Stimulated activated naive CD8-positive, alpha-beta T cell treated with anti-CD3 and anti-CD28 coated beads, Interleukin-15, Interleukin-2, amounts not matched to agents 100 ng/mL and 50 ng/mL, for 24 hours (primary cell): ENCODE data around the gene APEH.
"Not testable (repeated sequence)": the region's sequence is repeated elsewhere in the genome, so short reads cannot be mapped to it uniquely, and the experiment has no call there.

Source experiments
- H3K27ac Mint-ChIP-seq: one replicate; pipeline ENCODE4 v1.8.0; 2021; ENCODE audit warnings: mild to moderate bottlenecking, mixed read lengths
- H3K27me3 Mint-ChIP-seq: one replicate; pipeline ENCODE4 v1.8.0; 2021; ENCODE audit warnings: mixed read lengths
- H3K36me3 Mint-ChIP-seq: one replicate; pipeline ENCODE4 v1.8.0; 2021; ENCODE audit warnings: low read depth, mixed read lengths
- H3K4me1 Mint-ChIP-seq: one replicate; pipeline ENCODE4 v1.8.0; 2021; ENCODE audit warnings: low read depth, mixed read lengths
- H3K4me3 Mint-ChIP-seq: one replicate; pipeline ENCODE4 v1.8.0; 2021; ENCODE audit warnings: mild to moderate bottlenecking, mixed read lengths
- H3K9me3 Mint-ChIP-seq: one replicate; pipeline ENCODE4 v1.8.0; 2021; ENCODE audit warnings: mixed read lengths

APEH gene

DNA sequence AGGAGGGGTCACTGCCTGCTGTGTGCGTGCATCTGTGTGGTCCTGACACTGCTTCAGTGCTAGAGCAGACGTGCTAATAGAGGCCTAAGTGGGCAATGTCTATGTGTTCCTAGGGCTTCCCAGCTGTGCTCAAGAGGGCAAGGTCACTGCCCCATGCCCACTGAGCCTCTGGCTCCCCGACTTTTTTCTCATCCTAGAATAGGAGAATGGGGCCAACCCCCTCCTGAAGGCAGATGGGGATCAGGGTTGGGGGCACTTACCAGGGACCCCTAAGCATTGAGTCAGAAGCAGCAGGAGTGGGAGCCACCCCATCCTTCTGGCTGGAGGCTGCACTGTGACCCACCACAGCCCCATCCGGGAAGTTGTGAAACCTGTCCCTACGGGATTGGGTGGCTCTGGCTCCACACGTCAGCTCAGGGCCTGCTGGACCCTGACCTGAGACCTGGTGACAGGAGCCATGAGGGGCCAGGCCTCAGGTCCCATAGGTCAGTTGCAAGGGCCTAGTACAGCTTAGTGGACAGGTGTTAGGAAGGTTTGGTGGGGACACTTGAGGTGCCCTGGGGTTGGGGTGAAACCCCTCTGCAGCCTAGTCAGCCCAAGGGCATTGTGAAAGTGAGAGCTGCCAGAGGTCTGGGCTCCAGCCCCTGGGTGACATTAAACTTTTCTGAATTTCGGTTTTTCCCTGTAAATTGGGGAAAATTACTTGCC lies 14.3 kb downstream of the APEH start:
- Mint-ChIP-seq H3K27ac (peak overlapping the region; percentile 95), H3K4me3 (peak overlapping the region; percentile 96), H3K4me1 (peaks cover 44% of the 10 kb centered on the region)
- not testable (repeated sequence) for H3K9me3 Mint-ChIP-seq, H3K36me3 Mint-ChIP-seq, H3K27me3 Mint-ChIP-seq

DNA sequence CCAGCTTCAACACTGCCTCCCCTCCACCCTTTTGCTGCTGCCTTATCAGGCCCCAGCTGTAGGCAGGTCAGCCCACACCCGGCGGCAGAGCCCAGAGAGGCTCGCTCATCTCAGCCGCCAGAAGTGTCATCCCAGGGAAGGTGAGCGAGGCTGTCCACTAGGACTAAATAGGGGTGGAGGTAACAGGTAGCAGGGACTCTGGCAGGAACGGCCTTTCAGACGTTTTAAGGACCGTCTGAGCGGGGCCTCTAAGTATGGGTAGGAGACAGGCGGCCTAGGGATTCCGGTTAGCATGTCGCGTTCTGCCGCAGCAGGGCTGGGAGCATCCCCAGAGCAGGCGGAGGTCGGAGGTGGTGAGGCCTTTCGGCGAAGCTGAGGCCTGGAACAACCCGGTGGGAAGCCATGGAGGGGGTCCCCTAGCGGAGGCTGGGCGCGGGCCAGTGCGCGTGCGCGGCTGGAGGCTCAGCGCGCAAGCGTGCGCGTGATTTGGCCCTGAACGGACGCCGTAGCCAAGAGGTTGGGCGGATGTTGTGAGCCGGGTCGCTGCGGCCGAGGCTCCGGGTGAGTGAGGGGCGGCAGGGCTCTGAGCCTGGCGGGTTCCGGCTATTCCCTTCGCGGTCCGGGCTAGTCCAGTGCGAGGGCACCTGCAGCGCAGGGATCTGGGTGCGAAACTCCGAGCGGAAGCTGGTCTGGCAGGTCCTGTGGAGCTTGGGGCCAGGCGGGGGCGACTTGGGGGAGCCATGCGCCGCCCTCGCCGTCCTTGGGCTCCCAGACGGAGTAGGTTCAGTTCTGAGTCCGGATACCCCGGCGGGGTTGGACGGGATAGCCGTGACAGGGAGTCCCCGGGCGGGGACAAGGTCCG lies 15.1 kb downstream of the APEH start, which contains the start of the genes MST1 and RNF123:
Gene MST1 (minus strand): TSS at position 429 of the 862 bp plus-strand sequence. CDS start 783 bp downstream, outside the sequence.
Gene RNF123 (plus strand): TSS at position 512 of the 862 bp plus-strand sequence. CDS start 1,609 bp downstream, outside the sequence.
- Mint-ChIP-seq H3K27ac (peak within 1 kb of the TSS; percentile 95), H3K4me1 (peaks cover 48% of the 10 kb centered on the region), H3K9me3 (no peaks in the 10 kb centered on the region), H3K4me3 (peak within 1 kb of the TSS; percentile 96), H3K27me3 (no peaks in the 10 kb centered on the region), H3K36me3 (no peaks in the 10 kb centered on the region)

DNA sequence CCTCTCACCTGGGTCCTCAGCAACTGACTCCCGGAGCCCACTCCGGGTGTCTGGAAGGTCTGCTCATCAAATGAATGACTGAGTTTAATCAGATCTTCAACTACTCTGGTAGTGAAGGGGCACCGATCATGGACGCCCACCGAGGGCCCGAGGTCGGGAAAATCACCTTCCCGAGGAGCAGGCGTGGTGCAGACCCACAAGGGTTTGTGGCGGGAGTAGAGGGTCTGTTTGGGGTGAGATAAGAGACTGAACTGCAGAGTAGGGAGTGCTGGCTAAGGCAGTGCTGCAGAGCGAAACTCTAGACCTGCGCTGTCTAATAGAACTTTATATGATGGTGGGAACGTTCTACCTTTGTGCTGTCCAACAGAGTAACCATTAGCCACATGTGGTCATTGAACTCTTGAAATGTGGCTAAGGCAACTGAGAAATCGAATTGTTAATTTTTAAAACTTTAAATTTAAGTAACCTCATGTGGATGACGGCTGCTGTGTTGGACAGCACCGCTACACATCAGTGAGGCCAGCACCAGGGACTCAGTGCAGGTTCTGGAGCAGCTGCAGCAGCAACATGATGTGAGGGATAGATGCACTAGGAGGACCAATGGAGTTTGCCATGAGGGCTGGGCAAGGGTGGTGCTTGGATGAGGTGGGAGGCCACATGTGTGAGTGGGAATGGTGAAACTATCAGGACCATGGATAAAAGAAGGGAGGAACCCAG lies 15.9 kb downstream of the APEH start:
- Mint-ChIP-seq H3K27ac (peak overlapping the region; percentile 95), H3K4me1 (peaks cover 48% of the 10 kb centered on the region), H3K4me3 (peak overlapping the region; percentile 96)
- H3K9me3 Mint-ChIP-seq, H3K36me3 Mint-ChIP-seq, H3K27me3 Mint-ChIP-seq: not testable (repeated sequence)

DNA sequence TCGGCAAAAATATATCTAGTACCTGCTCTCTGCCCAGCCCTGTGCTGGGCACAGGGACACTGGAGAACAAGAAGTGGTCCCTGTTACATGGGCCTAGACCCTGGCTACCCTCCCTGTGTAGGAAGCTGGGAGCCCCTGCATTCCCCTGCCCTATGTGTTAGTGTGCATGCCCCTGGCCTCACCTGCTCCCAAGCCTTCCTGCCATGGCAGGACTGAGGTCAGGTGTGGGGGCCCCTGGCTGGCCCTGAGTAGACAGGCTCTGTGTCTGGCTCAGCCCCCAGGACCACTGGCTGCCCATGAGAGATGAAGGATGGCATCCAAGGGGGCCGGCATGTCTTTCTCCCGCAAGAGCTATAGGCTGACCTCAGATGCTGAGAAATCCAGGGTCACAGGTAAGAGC lies 16.7 kb downstream of the APEH start:
- H3K9me3 Mint-ChIP-seq, H3K27me3 Mint-ChIP-seq, H3K36me3 Mint-ChIP-seq: not testable (repeated sequence)
- Mint-ChIP-seq H3K4me1 (peaks cover 45% of the 10 kb centered on the region), H3K4me3 (peak overlapping the region; percentile 96), H3K27ac (peak overlapping the region; percentile 95)

DNA sequence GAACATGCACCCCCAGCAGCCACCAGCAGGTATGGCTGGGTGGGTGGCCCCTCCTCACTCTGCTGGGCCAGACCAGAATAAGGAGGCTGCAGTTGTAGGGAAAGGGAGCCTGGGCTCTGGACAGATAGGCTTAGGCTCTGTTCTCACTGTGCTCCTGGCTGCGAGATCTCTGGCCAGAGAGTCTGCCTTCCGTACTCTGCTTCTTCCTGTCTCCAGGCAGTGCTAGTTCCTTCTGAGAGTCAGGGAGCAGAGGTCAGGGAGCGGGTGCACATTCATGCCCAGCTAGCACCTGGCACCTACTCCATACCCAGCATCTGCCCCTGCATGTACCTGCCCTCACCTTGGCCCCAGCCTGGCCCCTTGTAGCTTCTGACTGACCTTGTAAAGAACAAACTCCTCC lies 17.3 kb downstream of the APEH start:
- H3K4me1 Mint-ChIP-seq: peaks cover 45% of the 10 kb centered on the region
- not testable (repeated sequence) for H3K27me3 Mint-ChIP-seq, H3K9me3 Mint-ChIP-seq, H3K27ac Mint-ChIP-seq, H3K4me3 Mint-ChIP-seq, H3K36me3 Mint-ChIP-seq

DNA sequence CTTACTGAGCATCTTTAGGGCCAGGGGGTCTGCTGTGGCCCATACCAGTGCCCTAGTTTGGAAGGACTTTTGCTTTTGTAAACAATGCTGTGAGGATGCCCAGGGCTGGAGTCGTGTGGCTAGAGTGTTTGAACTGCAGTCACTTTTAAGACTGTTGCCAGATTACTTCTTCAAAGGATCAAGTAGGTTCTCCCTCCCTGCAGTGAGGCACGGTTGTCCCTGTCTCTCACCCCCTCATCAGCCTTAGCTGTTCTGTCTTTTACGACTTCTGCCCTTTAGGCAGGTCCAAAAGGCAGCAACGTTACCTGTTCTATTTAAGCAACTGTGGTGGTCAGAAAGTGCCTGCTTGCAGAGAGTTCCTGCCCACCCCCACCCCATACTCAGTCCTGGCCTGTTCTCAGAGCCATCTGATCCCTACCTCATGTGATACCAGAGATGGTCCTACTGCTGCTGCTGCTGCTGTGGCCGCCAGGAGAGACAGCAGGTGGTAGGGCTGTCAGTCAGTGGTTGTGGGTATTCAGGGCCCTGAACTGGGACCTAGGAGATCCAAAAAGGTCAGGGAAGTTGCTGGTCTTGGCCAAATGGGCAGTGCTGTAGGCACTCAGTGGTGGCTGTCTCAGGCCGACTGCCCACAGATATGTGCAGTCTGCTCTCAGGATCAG lies 20.4 kb downstream of the APEH start:
- peaks cover 26% of the 10 kb centered on the region for H3K4me1 Mint-ChIP-seq
- H3K4me3 Mint-ChIP-seq, H3K36me3 Mint-ChIP-seq, H3K27ac Mint-ChIP-seq, H3K27me3 Mint-ChIP-seq, H3K9me3 Mint-ChIP-seq: not testable (repeated sequence)

DNA sequence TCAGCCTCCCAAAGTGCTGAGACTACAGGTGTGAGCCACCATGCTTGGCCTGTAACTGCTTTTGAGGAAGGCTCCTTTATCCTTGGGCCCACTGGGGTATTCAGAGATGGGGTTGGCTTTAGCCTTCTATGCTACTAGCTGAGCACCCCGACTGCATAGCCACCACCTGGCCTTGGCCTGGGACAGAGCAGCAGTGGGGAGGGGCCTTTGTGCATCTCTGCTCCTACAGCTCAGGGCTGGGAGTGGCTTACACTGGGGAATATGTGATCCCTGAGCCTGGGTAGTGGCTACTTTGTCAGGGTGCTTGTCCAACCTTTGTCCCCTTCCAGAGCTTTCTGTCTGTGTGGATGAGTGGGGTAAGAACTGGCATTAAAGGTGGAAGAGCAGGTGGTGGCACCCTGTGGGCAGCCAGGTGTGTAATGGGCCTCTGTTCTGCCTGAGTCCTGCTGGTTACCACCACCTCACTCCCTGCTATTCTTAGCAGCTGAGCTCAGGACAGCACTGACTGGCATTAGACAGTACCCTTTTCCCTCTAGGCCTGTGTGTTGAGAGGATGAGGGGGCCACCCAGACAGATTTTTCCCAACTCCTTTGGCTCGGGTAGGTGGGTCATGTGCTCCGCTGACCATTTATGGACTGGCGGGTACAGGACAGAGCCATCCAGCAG lies 21.3 kb downstream of the APEH start:
- H3K27ac Mint-ChIP-seq, H3K9me3 Mint-ChIP-seq, H3K4me3 Mint-ChIP-seq, H3K27me3 Mint-ChIP-seq, H3K36me3 Mint-ChIP-seq: not testable (repeated sequence)
- H3K4me1 Mint-ChIP-seq: peaks cover 18% of the 10 kb centered on the region

DNA sequence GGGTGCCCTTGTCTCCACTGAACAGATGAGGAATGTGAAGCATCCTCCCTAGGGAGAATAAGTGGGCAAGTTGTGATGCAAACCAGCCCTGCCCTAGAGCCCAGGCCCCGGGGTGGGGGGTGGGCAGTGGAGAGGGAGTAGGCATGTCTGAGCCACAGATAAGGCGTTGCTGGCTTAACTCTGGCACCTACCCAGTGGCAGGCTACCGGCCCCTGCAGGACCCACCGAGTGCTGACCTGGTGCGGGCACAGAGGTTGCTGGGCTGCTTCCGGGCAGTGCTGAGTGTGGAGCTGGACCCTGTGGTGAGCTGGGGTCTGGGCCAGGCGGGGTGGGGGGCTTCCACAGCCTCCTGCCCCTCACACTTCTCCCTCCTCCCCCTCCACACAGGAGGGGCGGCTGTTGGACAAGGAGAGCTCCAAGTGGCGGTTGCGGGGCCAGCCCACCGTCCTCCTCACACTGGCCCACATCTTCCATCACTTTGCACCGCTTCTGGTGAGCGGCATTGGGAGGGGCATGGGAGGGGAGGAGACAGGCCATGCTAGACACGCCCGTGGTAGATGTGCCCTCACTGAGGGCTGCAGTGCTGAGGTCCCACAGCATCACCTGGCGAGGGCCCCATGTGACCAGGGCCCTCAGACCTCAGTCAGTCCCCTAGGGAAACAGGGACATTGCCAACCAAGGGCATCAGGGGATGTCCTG lies 25.3 kb downstream of the APEH start:
- no peaks in the 10 kb centered on the region for H3K4me1 Mint-ChIP-seq
- H3K9me3 Mint-ChIP-seq: no peaks in the 10 kb centered on the region
- no peaks in the 10 kb centered on the region for H3K27me3 Mint-ChIP-seq
- H3K27ac Mint-ChIP-seq: no peak overlapping the region
- H3K4me3 Mint-ChIP-seq: no peak overlapping the region
- peaks cover 3% of the 10 kb centered on the region for H3K36me3 Mint-ChIP-seq

DNA sequence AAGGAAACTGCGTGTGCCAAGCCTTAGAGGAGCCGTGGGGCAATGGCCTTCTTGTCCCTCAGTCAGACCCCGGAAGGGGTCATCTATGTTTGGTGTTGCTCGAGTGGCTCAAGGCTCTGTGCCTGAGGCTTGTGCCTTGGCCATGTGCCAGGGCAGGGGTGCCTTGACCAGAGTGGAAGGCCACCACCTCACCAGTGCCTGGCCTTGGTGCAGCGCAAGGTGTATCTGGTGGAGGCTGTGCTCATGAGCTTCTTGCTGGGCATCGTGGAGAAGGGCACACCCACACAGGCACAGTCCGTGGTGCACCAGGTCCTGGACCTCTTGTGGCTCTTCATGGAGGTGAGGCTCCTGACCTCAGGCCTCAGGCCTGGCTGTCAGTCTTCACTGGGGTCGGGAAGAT lies 25.9 kb downstream of the APEH start:
- H3K4me1 Mint-ChIP-seq: no peaks in the 10 kb centered on the region
- no peak overlapping the region for H3K27ac Mint-ChIP-seq
- H3K9me3 Mint-ChIP-seq: no peaks in the 10 kb centered on the region
- H3K36me3 Mint-ChIP-seq: peaks cover 3% of the 10 kb centered on the region
- H3K4me3 Mint-ChIP-seq: no peak overlapping the region
- no peaks in the 10 kb centered on the region for H3K27me3 Mint-ChIP-seq

DNA sequence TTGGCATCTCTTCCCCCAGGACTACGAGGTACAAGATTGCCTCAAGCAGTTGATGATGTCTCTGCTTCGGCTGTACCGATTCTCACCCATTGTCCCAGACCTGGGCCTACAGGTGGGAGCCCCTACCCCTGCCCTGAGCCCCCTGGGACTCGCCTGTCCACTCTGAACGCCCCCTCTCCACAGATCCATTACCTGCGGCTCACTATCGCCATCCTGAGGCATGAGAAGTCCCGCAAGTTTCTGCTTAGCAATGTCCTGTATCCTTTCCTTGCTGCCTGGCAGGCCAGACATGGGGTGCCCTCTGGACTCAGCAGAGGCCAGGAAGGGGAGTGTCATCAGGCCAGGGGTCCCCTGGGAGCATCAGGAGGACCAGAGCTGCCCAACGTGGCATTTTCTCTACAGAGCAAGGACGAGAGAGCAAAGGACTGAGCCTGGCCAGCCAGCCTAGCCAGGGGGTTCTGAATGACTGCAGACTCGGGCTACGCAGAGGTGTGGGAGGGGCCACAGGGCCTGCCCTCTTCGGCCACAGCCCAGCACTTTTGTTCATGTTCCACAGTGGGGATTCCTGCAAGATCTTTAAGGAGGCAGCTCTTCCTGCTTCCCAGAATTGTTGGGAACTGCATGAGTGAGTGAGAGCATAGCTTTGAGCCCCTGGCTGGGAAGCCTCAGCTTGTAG lies 26.4 kb downstream of the APEH start:
- Mint-ChIP-seq H3K4me1 (no peaks in the 10 kb centered on the region), H3K36me3 (peaks cover 3% of the 10 kb centered on the region), H3K27ac (no peak overlapping the region), H3K4me3 (no peak overlapping the region), H3K9me3 (no peaks in the 10 kb centered on the region), H3K27me3 (no peaks in the 10 kb centered on the region)

DNA sequence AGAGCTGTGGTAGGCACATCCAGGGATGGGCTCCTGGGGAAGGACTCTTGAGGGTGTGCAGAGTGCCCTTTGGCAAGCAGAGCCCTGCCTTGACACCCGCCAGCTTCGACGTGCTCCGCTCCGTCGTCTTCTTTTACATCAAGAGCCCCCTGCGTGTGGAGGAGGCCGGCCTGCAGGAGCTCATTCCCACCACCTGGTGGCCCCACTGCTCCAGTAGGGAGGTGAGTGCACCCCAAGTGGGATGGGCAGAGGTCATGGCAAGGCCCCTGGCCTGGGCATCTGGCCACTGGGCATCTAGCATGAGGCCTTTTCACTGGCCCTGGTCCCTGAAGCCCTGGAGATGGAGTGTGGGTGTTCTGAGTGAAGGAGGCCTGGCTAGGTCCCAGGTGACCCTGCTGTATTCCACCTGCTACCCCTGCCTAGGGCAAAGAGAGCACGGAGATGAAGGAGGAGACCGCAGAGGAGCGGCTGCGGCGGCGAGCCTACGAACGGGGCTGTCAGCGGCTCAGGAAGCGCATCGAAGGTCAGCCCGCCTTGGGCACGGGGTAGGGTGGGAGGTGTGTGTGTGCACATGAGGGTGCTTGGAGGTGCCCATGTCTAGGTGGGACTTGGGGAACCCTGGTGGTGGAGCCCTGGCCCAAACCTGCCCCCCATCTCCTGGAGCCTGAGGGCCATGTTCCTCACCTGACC lies 27.4 kb downstream of the APEH start:
- peaks cover 3% of the 10 kb centered on the region for H3K36me3 Mint-ChIP-seq
- H3K4me1 Mint-ChIP-seq: no peaks in the 10 kb centered on the region
- no peaks in the 10 kb centered on the region for H3K9me3 Mint-ChIP-seq
- no peak overlapping the region for H3K4me3 Mint-ChIP-seq
- no peaks in the 10 kb centered on the region for H3K27me3 Mint-ChIP-seq
- no peak overlapping the region for H3K27ac Mint-ChIP-seq

DNA sequence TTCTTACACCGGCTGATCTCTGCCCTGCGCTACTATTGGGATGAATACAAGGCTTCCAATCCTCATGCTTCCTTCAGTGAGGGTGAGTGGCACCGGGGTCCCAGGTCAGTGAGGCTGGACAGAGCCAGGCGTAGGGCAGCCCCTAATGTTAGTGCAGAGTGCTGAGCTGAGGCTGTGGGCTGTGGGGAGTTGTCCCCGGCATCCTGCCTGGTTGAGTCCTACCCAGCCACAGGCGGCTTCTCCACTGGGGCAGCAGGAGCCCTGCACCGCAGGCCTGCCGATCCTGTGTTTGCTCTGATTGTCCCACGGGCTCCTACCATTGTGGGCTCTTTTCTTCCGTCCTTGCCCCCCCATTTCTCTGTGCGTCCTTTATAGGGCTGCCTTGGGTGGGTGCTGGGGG lies 28.5 kb downstream of the APEH start:
- no peaks in the 10 kb centered on the region for H3K4me1 Mint-ChIP-seq

DNA sequence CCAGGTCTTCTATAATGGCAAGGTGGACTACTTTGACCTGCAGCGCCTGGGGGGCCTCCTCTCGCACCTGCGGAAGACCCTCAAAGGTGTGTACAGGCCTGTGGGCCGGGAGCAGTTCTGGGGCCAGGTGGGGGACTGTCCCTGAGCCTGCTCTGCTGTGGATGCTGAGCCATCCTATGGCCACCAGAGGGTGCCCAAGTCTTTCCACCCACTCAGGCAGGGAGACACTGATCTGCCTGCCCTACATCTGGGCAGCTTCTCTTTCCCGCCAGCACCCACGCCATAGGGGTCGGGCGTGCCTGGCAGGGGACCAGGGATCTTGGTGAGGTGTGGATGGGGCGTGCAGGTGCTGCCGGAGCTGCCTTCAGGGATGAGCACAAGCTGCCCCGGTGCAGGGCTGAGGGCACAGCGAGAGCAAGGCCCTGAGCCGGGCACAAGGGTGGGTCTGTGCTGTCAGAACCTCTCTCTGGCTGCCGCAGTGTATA lies 29.3 kb downstream of the APEH start:
- Mint-ChIP-seq H3K27ac (no peak overlapping the region), H3K9me3 (no peaks in the 10 kb centered on the region), H3K27me3 (no peaks in the 10 kb centered on the region), H3K36me3 (peaks cover 9% of the 10 kb centered on the region), H3K4me3 (no peak overlapping the region), H3K4me1 (no peaks in the 10 kb centered on the region)

More for the DNA sequence above, 28.5 kb downstream of the APEH start:
- Mint-ChIP-seq H3K36me3 (peaks cover 9% of the 10 kb centered on the region), H3K9me3 (no peaks in the 10 kb centered on the region), H3K27ac (no peak overlapping the region), H3K4me3 (no peak overlapping the region), H3K27me3 (no peaks in the 10 kb centered on the region)
